SKM-1 treated with dmso at 0.1 percent for 144 hours (cell line): Measurements from ENCODE around the gene SHISA8.
A peak's percentile ranks its signal among the peaks of the same experiment; 100 is the strongest.

Experiments
- DNase-seq: peaks from one replicate; lab custom pipeline; 2025; ENCODE audit not compliant: unreplicated experiment; lab: John Stamatoyannopoulos, UW

SHISA8 gene

GRCh38 chr22:41862530-41863266 lies 52.2 kb downstream of the SHISA8 start:
- DNase-seq = no peak

GRCh38 chr22:41862160-41862529 lies 52.7 kb downstream of the SHISA8 start:
- DNase-seq = peak; percentile 66
